ENCODE data around the gene GLIS1.
"Not testable (repeated sequence)": the region's sequence is repeated elsewhere in the genome, so short reads cannot be mapped to it uniquely, and the experiment has no call there.

GLIS1 gene

GRCh38 chr1:53557830-53558738 lies 180.9 kb downstream of the GLIS1 start:
- DNase-seq: no peak

DNA sequence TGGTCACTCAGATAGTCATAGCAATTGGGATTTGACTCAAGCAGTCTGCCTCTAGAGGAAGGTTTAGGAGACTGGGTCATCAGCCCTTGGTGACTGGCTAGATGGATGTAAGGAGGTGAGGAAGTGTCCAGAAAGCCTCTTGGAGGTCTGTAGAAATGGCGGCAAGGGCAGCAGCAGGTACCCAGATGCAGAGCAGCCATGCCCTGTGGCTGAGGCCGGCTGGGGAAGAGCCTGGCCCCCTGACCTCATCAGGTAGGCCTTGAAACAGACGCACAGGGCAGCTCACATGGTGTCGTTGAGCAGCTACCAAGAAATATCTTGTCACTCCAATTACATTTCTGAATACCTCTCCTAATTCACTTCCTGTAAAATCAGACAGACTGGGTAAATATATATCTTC lies 181.6 kb downstream of the GLIS1 start:
- no peak for DNase-seq

- no peak for DNase-seq
Measured at GRCh38 chr1:53556657-53557227, 182.2 kb downstream of the GLIS1 start.

GRCh38 chr1:53555620-53556326 lies 183.2 kb downstream of the GLIS1 start:
- DNase-seq: not testable (repeated sequence)

DNA sequence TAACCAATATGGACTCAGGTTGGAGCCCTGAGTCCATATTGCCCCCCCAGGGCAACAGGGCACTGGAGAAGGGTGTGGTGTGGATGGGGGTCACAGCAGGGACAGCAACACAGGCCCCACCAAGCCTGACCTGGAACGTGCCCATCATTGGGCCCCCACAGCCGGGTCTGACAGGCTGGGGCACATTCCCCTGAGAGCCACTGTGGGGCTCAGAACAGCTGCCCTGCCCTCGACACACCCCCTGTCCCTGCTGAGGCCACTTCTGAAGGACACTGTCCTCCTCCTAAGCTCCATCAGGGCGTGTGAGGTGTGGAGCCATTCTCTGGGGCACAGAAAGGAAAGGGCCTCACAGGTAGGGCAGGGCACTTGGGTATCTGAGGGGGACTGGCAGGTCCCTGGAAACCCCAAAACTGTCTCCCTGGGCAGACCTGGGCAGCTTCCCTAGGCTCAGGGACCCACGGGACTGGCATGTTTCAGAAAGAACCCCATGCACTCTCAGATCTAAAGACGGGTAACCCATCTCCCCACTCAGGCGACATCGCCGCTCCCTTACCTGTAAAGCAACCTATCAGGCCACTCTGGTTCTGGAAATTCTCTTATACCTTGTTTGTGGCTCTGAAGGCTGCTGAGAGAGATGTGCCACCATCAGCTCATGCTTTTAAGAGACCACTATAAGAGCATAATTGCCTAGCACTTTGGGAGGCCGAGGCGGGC lies 184.2 kb downstream of the GLIS1 start:
- DNase-seq: no peak

DNA sequence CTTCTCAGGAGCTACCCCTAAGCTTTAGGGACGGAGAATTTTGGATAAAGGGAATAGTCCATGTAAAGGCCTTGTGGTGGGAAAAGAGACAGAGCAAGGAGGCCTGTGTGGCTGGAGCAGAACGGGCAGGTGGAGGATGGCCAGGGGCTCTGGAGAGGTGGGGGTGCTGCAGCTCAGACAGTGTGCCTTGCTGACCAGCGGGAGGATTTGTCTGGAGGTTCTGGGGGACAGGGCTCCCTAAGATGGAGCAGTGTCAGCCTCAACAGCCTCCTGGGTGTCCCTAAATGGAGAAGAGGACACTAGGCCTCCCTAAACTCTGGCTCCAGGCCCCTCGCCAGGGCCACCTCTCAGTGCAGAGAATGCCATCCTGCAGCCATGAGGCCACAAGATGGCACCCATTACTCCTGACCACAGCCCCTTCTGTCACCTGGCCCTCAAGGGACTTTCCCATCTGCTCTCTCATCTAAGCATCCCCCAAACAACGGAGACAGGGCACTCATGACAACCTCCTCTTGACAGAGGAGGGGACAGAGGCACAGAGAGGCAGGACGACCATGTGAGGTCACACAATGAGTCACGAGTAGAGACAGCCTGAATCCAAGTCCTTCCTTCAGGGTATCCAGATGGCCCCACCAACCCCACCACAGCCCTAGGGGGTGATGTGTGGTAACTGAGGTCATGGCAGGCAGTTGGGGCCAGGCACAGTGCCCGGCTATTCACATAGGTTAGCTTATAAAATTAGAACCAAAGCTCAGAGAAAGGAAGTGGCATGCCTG lies 185.0 kb downstream of the GLIS1 start:
- no peak for DNase-seq

DNA sequence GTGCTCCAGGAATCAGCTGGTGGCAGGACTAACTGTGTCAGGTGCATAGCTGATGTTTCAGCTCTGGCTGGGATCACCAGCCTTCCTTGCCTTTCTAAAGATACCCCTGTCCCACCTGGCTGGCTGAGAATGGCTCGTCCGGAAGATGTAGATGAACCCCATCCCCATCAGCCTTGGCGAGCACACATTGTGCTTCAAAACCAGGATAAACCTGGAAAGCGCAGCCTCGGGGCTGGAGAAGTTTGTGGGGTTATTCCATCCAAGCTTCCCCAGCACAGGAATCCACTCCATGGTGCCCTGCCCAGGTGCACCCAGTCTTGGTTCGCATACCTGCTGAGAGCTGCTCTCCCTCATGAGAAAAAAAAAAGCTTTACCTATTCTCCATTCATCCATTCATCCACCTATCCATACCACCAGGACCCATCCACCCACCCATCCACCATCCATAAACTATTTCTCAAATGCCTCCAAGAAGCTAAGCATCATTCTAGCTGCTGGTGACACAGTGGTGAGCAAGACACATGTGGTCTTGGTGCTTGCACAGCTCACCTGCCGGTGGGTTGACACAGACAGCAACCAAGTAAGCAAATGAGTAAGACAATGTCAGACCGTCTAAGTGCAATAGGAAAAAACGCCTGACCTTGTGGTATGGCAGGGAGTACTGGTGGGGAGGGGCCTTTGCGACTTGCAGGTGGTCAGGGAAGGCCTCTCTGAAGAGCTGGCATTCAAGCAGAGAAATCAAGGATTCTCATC lies 185.8 kb downstream of the GLIS1 start:
- no peak for DNase-seq

DNA sequence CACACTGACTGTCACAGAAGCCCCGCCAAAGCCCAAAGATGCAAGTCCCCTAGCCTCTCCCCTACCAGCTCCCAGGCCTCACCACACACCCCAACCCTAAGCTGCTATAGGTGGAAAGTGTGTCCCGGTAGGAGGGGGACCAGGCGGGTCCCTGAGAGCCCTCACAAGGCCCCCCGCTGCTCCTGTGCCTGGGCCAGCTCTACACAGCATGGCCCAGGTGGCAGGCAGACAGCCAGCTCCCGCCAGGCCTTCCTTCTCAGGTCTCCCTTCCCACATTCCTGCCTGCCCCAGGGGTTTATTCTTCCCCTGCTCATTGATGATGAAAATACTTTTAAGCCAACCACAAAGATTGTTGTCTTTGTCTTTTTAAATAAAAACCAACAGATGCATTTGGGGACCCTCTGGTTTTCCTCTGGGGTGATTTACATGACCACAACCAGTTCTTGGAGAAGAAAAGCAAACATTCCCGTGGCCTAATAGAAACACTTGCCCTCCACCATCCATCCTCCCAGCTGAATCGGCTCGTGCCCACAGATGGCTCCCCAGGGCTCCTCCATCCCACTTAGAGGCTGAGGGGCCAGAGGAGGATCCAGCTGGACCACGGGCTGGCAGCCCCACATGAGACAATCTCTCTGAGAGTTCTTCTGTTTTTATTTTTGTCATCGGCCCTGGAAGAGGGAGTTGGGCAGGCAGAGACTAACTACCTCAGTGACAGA lies 186.7 kb downstream of the GLIS1 start:
- no peak for DNase-seq

DNA sequence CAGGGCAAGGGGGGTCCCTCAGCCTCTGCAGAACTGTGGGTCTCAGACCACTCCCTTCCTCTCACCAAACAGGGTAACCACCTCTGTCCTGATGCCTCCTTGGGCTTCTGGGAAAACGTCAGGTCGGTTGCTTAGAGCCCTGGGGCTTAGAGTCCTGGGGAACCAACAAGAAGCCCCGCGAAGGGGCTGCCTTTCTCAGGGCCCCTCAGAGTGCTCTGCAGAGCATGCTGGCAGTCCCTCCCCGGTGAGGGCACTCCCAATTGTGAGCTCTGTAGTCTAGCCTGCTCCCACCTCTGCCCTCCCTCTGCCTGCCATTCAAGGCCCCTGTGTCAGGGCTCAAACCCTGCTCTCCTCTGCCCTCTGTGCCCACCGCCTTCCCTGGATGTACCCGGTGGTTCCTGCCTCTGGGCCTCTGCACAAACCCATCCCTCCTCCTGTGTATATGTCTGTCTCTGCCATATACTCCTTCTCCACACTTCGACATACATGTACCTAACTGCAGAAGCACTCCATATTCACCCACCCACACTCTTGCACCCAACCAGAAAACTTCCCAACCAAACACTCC lies 187.5 kb downstream of the GLIS1 start:
- no peak for DNase-seq

DNA sequence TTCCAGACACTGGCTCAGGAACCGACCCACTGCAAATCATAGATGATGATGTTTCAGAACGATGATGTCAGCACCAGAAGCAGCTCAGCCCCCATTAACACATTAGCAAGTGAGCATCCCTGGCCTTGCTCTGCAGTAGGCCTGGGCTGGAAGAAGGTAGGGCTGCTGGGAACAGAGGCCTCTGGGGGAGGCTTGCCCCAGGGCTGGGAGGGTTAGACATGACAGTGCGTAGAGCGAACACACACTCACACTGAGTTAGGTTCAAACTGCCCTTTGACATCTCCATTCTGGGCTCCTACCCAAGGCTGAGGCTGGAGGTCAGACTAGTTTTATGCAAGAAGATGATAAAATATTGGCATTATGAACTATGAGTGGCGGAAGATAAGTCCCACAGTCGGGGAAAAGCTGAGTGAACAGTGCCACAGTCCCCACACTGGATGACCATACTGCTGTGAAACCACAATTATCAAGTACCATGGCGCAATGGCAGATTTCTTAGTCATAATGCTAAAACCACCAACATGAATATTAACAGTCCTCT lies 188.7 kb downstream of the GLIS1 start:
- DNase-seq: no peak

- no peak for DNase-seq
Measured at GRCh38 chr1:53549781-53550180, 189.2 kb downstream of the GLIS1 start.

GRCh38 chr1:53549287-53549686 lies 189.7 kb downstream of the GLIS1 start:
- DNase-seq: no peak

DNA sequence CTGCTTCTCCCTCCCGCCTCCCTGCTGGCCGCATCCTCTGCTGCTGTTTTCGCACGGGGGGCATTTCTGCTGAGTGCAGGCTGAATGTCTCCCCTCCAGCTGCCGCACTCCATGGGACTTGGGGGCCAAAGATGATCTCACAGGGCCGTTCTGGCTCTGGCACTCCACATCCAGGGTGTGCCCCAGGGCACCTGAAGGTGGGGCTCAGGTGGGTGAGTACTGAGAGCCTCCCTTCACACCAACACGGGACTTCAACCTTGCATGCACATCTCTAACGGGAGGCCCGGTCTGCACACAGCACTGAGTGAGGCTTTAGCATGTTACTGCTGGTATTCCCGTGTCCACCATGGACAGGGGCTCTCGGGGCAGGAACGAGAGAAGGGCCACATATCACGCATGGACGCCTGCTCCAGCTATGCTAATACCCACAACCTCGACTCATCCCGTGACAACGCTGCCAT lies 190.9 kb downstream of the GLIS1 start:
- DNase-seq: no peak

DNA sequence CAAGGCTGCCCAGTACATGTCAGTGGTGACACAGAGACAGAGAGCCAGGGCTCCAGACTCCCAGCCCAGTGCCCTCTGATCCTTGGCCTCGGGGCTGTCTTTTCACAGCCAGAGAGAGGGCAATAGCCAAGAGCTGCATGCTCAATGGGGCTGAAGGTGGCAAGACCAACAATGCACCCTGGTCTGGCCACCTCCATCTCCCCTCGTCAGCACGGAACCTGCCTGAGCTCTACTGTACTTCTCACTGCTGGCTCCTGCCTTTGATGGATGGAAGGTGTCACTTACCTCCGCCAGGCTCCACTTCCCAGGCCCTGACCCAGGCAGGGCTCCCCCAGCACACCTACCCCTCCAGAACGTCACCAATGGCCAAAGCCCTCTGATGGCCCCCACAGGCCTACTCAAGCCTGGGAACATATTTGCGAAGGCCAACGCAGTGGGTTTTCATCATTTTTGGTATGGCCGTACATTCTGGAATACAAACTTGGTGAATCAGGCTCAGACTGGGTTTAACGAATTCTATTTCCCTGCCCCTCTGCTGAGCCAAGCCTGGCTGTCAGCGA lies 191.7 kb downstream of the GLIS1 start:
- no peak for DNase-seq

DNA sequence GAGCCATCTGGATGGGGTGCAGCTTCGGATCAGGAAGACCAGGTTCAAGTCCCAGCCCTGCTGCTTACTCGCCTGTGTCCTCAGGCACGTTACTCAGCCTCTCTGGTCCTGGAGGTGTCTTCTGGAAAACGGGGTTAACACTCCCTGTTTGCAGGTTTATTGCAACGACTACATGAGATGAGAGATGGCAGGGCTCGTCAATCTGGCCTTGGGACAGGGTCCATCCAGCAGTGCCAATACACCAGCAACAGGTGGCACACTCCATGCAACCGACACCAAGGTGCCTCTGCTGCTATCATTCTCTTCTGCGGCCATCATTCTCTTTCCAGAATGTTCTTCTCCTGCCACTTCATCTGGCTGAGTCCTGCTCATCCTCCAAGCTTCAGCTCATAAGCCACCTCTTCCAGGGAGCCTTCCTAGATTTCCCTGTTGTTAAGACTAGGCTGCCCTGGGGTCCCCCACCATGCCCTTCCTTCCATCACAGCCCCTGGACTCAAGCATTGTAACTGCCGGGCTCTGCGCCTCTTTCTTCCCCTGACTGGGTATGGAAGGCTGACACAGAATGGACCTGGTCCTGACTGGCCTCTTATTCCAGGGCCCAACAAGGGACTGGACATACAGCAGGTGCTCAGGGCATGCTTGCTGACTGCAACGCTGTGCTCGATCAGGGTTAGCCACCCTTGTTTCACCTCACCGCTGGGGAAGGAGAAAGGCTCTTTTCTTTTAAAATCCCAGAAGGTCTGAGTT lies 192.4 kb downstream of the GLIS1 start:
- DNase-seq: no peak

- DNase-seq: no peak
Measured at GRCh38 chr1:53545663-53546408, 193.1 kb downstream of the GLIS1 start.

DNA sequence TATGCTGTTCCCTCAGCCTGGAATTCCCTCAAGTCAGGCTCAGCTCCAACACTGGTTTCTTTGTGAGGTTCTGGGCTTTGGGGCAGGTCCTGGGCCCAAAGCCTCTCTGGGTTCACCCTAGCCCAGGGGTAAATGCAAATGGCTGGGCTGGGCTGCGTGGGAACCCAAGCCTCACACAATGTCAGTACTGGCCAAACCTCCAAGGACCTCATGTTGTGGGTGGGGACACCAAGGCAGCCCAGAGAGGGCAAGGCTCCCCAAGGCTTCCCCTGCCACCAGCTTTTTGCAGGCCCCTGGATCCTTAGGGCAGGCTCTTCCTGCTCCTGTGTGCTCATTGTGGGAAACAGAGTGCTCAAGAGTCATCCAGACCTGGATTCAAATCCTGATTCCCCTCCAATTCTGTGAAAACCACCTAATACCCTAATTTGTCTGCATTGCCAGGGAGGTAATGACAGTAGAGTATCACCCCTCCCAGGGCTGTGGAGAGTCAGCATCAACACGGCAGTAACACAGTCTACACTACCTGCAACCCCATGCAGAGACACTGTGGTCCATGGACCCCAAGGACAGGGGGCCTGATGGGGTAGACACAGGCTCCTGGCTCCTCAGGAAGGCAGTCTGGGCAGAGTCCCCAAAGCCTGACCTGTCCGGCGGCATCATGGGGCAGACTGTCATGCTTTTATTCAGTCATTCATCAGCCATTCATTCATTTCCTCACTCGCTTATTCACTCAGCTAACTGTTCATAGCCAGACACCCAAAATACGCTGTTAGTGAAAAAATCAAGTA lies 194.0 kb downstream of the GLIS1 start:
- no peak for DNase-seq
